Heart left ventricle (tissue), 16 donors: ENCODE results near the gene LIN28A. TPM values are rescaled to one million over a fixed set of nuclear protein-coding genes. Genes with fewer than 3 reads are reported as not detected.
A peak's percentile ranks its signal among the peaks of the same experiment; 100 is the strongest.
"Not testable (repeated sequence)": the region's sequence is repeated elsewhere in the genome, so short reads cannot be mapped to it uniquely, and the experiment has no call there.

ENCODE experiments used
- ATAC-seq, 4 donors: fragments of 200-7000 bp; cut with Tn5 transposase; one replicate each; pipeline ENCODE4 v1.9.1; 2020 to 2022; ENCODE audit warnings: moderate library complexity in 4 of 4, mild to moderate bottlenecking in 3 of 4, moderate number of reproducible peaks in 1 of 4
- DNase-seq, 5 donors: peaks; one replicate each; pipeline ENCODE4 v3.0.0-alpha.2; 2020
- H3K27ac ChIP-seq, 12 donors: fragments of 200-600 bp; sonication (generic) in 4 of 12; one replicate each; pipeline versions ENCODE4 v1.5.0 to v1.8.0; 2016 to 2022; ENCODE audit warnings: mild to moderate bottlenecking in 2 of 12
- H3K27me3 ChIP-seq, 9 donors: fragments of 200-600 bp; sonication (generic) in 2 of 9; one replicate each; pipeline versions ENCODE4 v1.5.1 to v1.8.0; 2016 to 2022; ENCODE audit warnings: mild to moderate bottlenecking in 3 of 9
- H3K36me3 ChIP-seq, 9 donors: fragments of 200-600 bp; sonication (generic) in 2 of 9; one replicate each; pipeline versions ENCODE4 v1.5.0 to v1.8.0; 2018 to 2022; ENCODE audit warnings: mild to moderate bottlenecking in 2 of 9
- H3K4me1 ChIP-seq, 12 donors: fragments of 200-600 bp; sonication (generic) in 4 of 12; one replicate each; pipeline versions ENCODE4 v1.5.0 to v1.8.0; 2016 to 2022; ENCODE audit warnings: mild to moderate bottlenecking in 3 of 12
- H3K4me3 ChIP-seq, 12 donors: fragments of 200-600 bp; sonication (generic) in 4 of 12; one replicate each; pipeline versions ENCODE4 v1.5.0 to v1.8.0; 2017 to 2022; ENCODE audit warnings: mild to moderate bottlenecking in 9 of 12, moderate library complexity in 4 of 12
- H3K9me3 ChIP-seq, 12 donors: fragments of 200-600 bp; sonication (generic) in 4 of 12; one replicate each; pipeline versions ENCODE4 v1.5.0 to v1.8.0; 2016 to 2022; ENCODE audit warnings: mild to moderate bottlenecking in 1 of 12
- POLR2A ChIP-seq, 2 donors: fragments of 450-650 bp; IDR thresholded peaks; one replicate each; pipeline ENCODE4 v1.6.1; 2017; ENCODE audit warnings: antibody characterized with exemption in 2 of 2, mild to moderate bottlenecking in 2 of 2, moderate library complexity in 2 of 2
- WGBS, 4 donors: extraction: QIAGEN DNeasy Blood & Tissue Kit in 2 of 4; methylation state at CpG; one replicate each; pipeline versions ENCODE4 v1.1.5 to v1.1.7; 2013 to 2018; 5-methylcytosine and 5-hydroxymethylcytosine counted together
- intact Hi-C, 10 donors: fragments of 100-400 bp; cut with DNase I; formaldehyde crosslinking; loops; one replicate each; pipeline versions ENCODE4 v1.11.1 to v1.14.2; 2022
- polyA plus RNA-seq, 2 donors: library from polyadenylated mRNA; stranded (reverse); fragments of 200-250 nt; gene quantifications; one replicate each; pipeline ENCODE4 v1.2.3, GENCODE V29; 2013
- total RNA-seq, 9 donors: library from RNA; depleted of rRNA in 2 of 9; stranded (reverse); fragments of >200 nt in 2 of 9; fragmentation: NEBNext Ultra II Directional in 3 of 9; extraction: Animal tissue kit (Norgen Biotek cat#: 25700) in 3 of 9; gene quantifications; one replicate each; pipeline versions ENCODE4 v1.1.0 to v1.2.4, GENCODE V29; 2016 to 2023
- TF ChIP-seq, protein P1 (sequence below), 12 donors: fragments of 200-600 bp; sonication (generic) in 4 of 12; IDR thresholded peaks; one replicate each; pipeline versions ENCODE4 v1.5.0 to v1.8.0; 2018 to 2022; ENCODE audit warnings: antibody characterized with exemption in 12 of 12, mild to moderate bottlenecking in 5 of 12
- donor health status: ischemic (EF 13 %, LVEDD 7.1; RV severe dilation, severe dysfunction).
- donor health status: healthy with polysubstance abuse.
- donor health status: DM: no; HTN: yes; CAD: no.
- donor health status: DM: no; HTN: no; CAD: no.
- donor health status: ischemic (EF 25% LVEDD 6.9; RV normal size, moderate dysfunction).
- donor health status: ischemic (EF 25% LVEDD 5.7; RV mildly dilated, moderate dysfunction).
- donor health status: healthy.
- donor health status: DM: yes; HTN: yes; CAD: no.
- donor health status: ischemic (EF 35%, LVEDD 5.7; RV mildly dilated, moderate dysfunction).
- donor health status: nonischemic (EF 11% LVEDD 7.7; RV severe dilation, severe dysfunction).
- donor health status: DM: yes; HTN: yes; CAD: no.
- donor health status: PGD.
- donor health status: ischemic (EF 29% LVEDD 5.4; RV normal size, mild dysfunction).
- donor health status: nonischemic (EF 23%, LVEDD 6.1; RV moderate dilation, normal function).

The LIN28A gene
- total and polyA plus RNA-seq, 11 donors = 0.15 TPM; not detected in 10

DNA sequence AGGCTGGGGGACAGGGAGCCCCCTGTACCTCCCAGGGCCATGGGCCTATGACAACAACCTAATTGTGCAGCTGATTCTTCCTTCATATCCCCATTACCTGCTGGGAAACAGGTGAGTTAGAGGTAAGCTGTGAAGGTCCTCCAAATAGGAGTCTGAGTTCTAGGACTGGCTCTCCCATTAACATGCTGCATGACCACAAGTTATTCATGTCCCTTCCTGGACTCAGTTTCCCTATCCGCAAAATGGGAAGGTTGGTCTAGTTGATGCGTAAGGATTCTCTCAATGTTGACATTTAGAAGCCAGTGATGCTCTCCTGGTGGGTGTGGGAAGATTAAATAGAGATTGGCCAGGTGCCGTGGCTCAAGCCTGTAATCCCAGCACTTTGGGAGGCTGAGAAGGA is 42.1 kb upstream of the LIN28A start:
- intact Hi-C loops = no loop called here
- Histone ChIP-seq H3K9me3 (no peaks in the 10 kb centered on the region), H3K36me3 (no peaks in the 10 kb centered on the region), H3K27ac (no peak overlapping the region), H3K27me3 (peaks cover 0 to 24% (median 7%) of the 10 kb centered on the region in 9 donors), H3K4me1 (peaks cover 0 to 21% (median 0%) of the 10 kb centered on the region in 12 donors), H3K4me3 (no peak overlapping the region)
- TF ChIP-seq POLR2A (IDR thresholded peaks at IDR 0.05) = no peak
- WGBS, 4 donors = 83 to 91% (median 91%) methylated on average over 3 of the region's 3 CpGs
- no peak for ATAC-seq
- no peak for DNase-seq

DNA sequence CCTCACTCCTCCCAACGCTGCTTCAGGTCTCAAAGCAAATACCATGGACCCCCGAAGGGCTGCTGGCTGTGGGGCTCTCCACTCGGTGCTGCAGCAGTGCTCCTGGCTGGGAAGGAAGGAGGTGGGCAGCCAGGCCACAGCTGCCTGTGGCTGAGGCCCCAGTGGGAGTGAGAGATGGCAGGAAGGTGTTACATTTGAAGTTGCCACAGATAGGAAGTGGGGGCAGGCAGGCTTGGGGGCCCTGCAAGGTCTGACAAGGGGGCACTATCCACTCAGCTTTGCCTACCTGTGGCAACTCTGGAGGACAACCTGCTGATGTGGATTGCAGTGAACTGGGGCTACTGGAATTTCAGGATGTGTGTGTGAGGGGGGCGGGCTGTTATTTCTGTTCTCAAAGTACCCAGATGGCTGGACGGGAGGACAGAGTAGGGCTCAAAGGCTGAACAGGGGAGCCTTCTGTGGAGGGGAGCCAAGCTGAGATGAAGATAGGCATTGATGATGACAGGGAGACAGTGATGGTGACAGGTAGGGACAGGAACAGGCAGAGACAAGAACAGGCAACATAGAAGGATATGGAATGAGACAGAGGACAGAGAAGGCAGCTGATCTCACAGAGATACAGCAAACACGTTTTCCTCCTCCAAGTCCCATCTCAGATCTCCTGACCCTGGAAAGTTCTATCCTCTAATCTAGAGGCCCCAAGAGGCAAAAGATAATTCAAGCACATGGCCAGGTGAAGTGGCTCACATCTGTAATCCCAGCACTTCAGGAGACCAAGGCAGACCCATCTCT is 39.8 kb upstream of the LIN28A start:
- H3K27ac ChIP-seq = no peak overlapping the region
- WGBS, 4 donors = 44 to 52% (median 51%) methylated on average over 6 of the region's 6 CpGs
- H3K36me3 ChIP-seq = no peaks in the 10 kb centered on the region
- DNase-seq = no peak
- no peaks in the 10 kb centered on the region for H3K9me3 ChIP-seq
- TF ChIP-seq, protein P1, sequence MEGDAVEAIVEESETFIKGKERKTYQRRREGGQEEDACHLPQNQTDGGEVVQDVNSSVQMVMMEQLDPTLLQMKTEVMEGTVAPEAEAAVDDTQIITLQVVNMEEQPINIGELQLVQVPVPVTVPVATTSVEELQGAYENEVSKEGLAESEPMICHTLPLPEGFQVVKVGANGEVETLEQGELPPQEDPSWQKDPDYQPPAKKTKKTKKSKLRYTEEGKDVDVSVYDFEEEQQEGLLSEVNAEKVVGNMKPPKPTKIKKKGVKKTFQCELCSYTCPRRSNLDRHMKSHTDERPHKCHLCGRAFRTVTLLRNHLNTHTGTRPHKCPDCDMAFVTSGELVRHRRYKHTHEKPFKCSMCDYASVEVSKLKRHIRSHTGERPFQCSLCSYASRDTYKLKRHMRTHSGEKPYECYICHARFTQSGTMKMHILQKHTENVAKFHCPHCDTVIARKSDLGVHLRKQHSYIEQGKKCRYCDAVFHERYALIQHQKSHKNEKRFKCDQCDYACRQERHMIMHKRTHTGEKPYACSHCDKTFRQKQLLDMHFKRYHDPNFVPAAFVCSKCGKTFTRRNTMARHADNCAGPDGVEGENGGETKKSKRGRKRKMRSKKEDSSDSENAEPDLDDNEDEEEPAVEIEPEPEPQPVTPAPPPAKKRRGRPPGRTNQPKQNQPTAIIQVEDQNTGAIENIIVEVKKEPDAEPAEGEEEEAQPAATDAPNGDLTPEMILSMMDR (IDR thresholded peaks at IDR 0.05) = no peak
- no peak for TF ChIP-seq POLR2A (IDR thresholded peaks at IDR 0.05)
- H3K4me3 ChIP-seq = peak overlapping the region in 1 of 12 donors; percentile 31
- H3K4me1 ChIP-seq = peaks cover 0 to 28% (median 0%) of the 10 kb centered on the region in 12 donors
- intact Hi-C loops = no loop called here
- peaks cover 0 to 17% (median 0%) of the 10 kb centered on the region in 9 donors for H3K27me3 ChIP-seq
- ATAC-seq = no peak

- no peak for ATAC-seq
- TF ChIP-seq POLR2A (IDR thresholded peaks at IDR 0.05) = no peak
- TF ChIP-seq, protein P1 (IDR thresholded peaks at IDR 0.05) = no peak
- 84 to 87% (median 85%) methylated on average over 5 of the region's 5 CpGs for WGBS, 4 donors
- H3K27me3 ChIP-seq = peaks cover 0 to 17% (median 0%) of the 10 kb centered on the region in 9 donors
- H3K4me3 ChIP-seq = no peak overlapping the region
- no peak overlapping the region for H3K27ac ChIP-seq
- H3K4me1 ChIP-seq = peaks cover 0 to 28% (median 0%) of the 10 kb centered on the region in 12 donors
- no peak for DNase-seq
- H3K9me3 ChIP-seq = no peaks in the 10 kb centered on the region
- intact Hi-C loops = no loop called here
- H3K36me3 ChIP-seq = no peaks in the 10 kb centered on the region
These were observed 38.6 kb upstream of the LIN28A start for GRCh38 chr1:26372039-26372438.

DNA sequence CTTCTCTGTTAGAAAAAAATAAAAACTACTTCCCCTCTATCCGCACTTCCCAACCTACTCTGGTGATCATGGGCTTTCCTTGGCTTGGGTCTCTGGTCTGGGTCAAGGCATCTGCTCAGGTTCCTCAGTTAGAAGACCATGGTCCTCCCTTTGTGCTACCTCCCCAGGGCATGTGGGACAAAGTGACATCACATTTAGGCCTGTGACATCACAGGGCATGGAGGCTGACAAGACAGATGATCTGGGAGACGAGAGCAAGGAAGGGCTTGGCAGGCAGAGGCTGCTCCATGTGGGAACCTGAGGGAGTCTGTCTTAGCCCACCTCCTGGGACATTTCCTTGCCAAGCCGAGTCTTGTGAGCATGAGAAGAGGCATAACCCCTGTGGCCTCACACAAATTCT is 38.0 kb upstream of the LIN28A start, which contains the start of gene ZNF683:
ZNF683 (minus strand) TSS at position 140 of the 400 bp plus-strand sequence. CDS start 4,179 bp downstream, outside the sequence.
- H3K4me3 ChIP-seq, ATAC-seq, H3K36me3 ChIP-seq, DNase-seq, H3K27ac ChIP-seq, intact Hi-C loops, H3K9me3 ChIP-seq: not testable (repeated sequence)
- WGBS, 4 donors = 56 to 75% (median 67%) methylated on average over 2 to 3 of the region's 3 CpGs
- Histone ChIP-seq H3K4me1 (peaks cover 0 to 33% (median 0%) of the 10 kb centered on the region in 12 donors), H3K27me3 (peaks cover 0 to 17% (median 0%) of the 10 kb centered on the region in 9 donors)

DNA sequence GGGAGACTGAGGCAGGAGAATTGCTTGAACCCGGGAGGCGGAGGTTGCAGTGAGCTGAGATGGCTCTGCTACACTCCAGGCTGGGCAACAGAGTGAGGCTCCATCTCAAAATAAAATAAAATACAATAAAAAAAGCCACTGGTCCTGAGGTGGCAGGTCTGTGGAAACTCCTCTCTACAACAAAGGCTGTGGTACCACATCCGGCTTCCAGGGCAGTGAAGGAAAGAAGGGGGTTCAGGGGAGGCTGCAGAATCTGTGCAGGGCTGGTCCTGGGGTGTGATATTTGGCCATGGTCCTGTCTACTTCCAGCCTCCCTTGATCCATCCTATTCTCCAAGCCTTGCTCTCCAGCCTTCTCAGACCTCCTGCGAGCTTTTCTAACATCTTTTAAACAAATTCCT is 37.3 kb upstream of the LIN28A start:
- H3K4me3 ChIP-seq = no peak overlapping the region
- DNase-seq (no peak), ATAC-seq (no peak)
- peaks cover 0 to 16% (median 0%) of the 10 kb centered on the region in 9 donors for H3K27me3 ChIP-seq
- intact Hi-C loops = no loop called here
- WGBS, 4 donors = 74 to 83% (median 80%) methylated on average over 4 of the region's 4 CpGs
- peaks cover 0 to 40% (median 0%) of the 10 kb centered on the region in 12 donors for H3K4me1 ChIP-seq
- TF ChIP-seq, protein P1 (IDR thresholded peaks at IDR 0.05) = no peak
- no peak for TF ChIP-seq POLR2A (IDR thresholded peaks at IDR 0.05)
- no peak overlapping the region for H3K27ac ChIP-seq
- H3K9me3 ChIP-seq = no peaks in the 10 kb centered on the region
- H3K36me3 ChIP-seq = no peaks in the 10 kb centered on the region
